GM12878 (cell line): Measurements from ENCODE around the gene PLAGL2. TPM values are rescaled to one million over a fixed set of nuclear protein-coding genes. Genes with fewer than 3 reads are reported as not detected.

ENCODE experiments used
- ATAC-seq: fragments of 200-7000 bp; cut with Tn5 transposase; 3 replicates; pipeline ENCODE4 v1.9.1; 2020; ENCODE audit warnings: mild to moderate bottlenecking, moderate library complexity
- BruUV-seq: library from RNA; stranded (reverse); fragments of 400-500 nt; replicated peaks from 2 replicates; lab custom pipeline; 2021; lab: Mats Ljungman, UMichigan
- CTCF ChIA-PET: fragments of 300-600 bp; sonication (Branson Sonifier 250); formaldehyde crosslinking; extraction: SDS; loops from one replicate; lab custom pipeline; 2021; ENCODE audit warnings: inconsistent platforms; lab: Yijun Ruan, JAX
- POLR2A ChIA-PET: fragments of 350-600 bp; formaldehyde crosslinking; extraction: SDS; loops from one replicate; lab custom pipeline; 2021; ENCODE audit warnings: inconsistent platforms; lab: Charles Lee
- RAD21 ChIA-PET: fragments of 300-600 bp; sonication (Branson Sonifier 250); formaldehyde crosslinking; loops from one replicate; lab custom pipeline; 2023; ENCODE audit warnings: antibody characterized with exemption; ENCODE audit not compliant: unreplicated experiment; lab: Charles Lee
- SMC1A ChIA-PET: fragments of 300-600 bp; sonication (Branson Sonifier 250); formaldehyde crosslinking; loops from one replicate; lab custom pipeline; 2023; ENCODE audit not compliant: unreplicated experiment, uncharacterized antibody; lab: Charles Lee
- DNase-seq: peaks from one replicate; pipeline ENCODE4 v3.0.0-alpha.2; 2011; ENCODE audit warnings: low read depth, low spot score
- FAIRE-seq: peaks from 3 replicates; lab custom pipeline; 2011; peaks lifted over from hg19 to GRCh38; lab: Jason Lieb, UNC
- H2AFZ ChIP-seq: 2 replicates; pipeline ENCODE4 v1.6.0; 2011; ENCODE audit warnings: low read depth, low read length, control low read depth; ENCODE audit not compliant: control insufficient read depth
- H3K27ac ChIP-seq: 2 replicates; pipeline ENCODE4 v1.5.1; 2011; ENCODE audit warnings: control low read depth; ENCODE audit not compliant: control insufficient read depth, insufficient read depth
- H3K27me3 ChIP-seq, 2 experiments: replicated peaks in 1 of 2; 2 replicates each; pipeline versions ENCODE4 v1.6.0 to v1.6.1; 2011; ENCODE audit warnings: low read length in 1 of 2; ENCODE audit not compliant: control insufficient read depth in 2 of 2, insufficient read depth in 2 of 2
- H3K36me3 ChIP-seq, 2 experiments: 2 replicates each; pipeline ENCODE4 v1.5.1; 2011; ENCODE audit warnings: low read length in 1 of 2; ENCODE audit not compliant: control insufficient read depth in 2 of 2, insufficient read depth in 2 of 2
- H3K4me1 ChIP-seq: 2 replicates; pipeline ENCODE4 v1.6.1; 2011; ENCODE audit warnings: mild to moderate bottlenecking, low read length, moderate library complexity, mixed read lengths; ENCODE audit not compliant: control insufficient read depth, insufficient read depth
- H3K4me2 ChIP-seq: 2 replicates; pipeline ENCODE4 v1.6.0; 2011; ENCODE audit warnings: control low read depth; ENCODE audit not compliant: control insufficient read depth, insufficient read depth
- H3K4me3 ChIP-seq: fragments of 200-600 bp; sonication (generic); 2 replicates; pipeline ENCODE4 v1.5.1; 2016
- H3K79me2 ChIP-seq: 2 replicates; pipeline ENCODE4 v1.6.0; 2011; ENCODE audit warnings: low read length; ENCODE audit not compliant: control insufficient read depth, insufficient read depth
- H3K9ac ChIP-seq: 2 replicates; pipeline ENCODE4 v1.8.0; 2011; ENCODE audit warnings: low read length, control low read depth, mixed read lengths; ENCODE audit not compliant: control insufficient read depth, insufficient read depth
- H3K9me3 ChIP-seq: replicated peaks from 3 replicates; pipeline ENCODE4 v1.5.1; 2011; ENCODE audit warnings: mild to moderate bottlenecking, low read length; ENCODE audit not compliant: control insufficient read depth, insufficient read depth
- H4K20me1 ChIP-seq: 2 replicates; pipeline ENCODE4 v1.6.0; 2011; ENCODE audit not compliant: control insufficient read depth, insufficient read depth
- ASH2L ChIP-seq: fragments of 300-600, 200-600 bp; sonication (generic); IDR thresholded peaks from 2 replicates; pipeline ENCODE4 v1.6.1; 2017; ENCODE audit warnings: low read depth, mild to moderate bottlenecking, borderline replicate concordance
- CEBPB ChIP-seq, 2 experiments: fragments of 150-350 bp in 1 of 2; IDR thresholded peaks; 2 replicates each; pipeline ENCODE4 v1.6.1; 2012 to 2014; ENCODE audit warnings: low read depth in 2 of 2, low read length in 2 of 2, borderline replicate concordance in 1 of 2, inconsistent platforms in 1 of 2
- FOXM1 ChIP-seq: IDR thresholded peaks from 2 replicates; pipeline ENCODE4 v1.6.1; 2012; ENCODE audit warnings: low read depth, mild to moderate bottlenecking, inconsistent platforms, low read length, moderate library complexity
- MLLT1 ChIP-seq: fragments of 450-650 bp; IDR thresholded peaks from 2 replicates; pipeline ENCODE4 v1.6.1; 2016; ENCODE audit warnings: mild to moderate bottlenecking
- PAX5 ChIP-seq: IDR thresholded peaks from 2 replicates; pipeline ENCODE4 v1.6.1; 2011; ENCODE audit warnings: low read depth, low read length, borderline replicate concordance
- PAX8 ChIP-seq: fragments of 450-650 bp; IDR thresholded peaks from 2 replicates; pipeline ENCODE4 v1.6.1; 2017; ENCODE audit warnings: mild to moderate bottlenecking, moderate library complexity
- WRNIP1 ChIP-seq: IDR thresholded peaks from 2 replicates; pipeline ENCODE4 v1.6.1; 2011; ENCODE audit warnings: low read depth, low read length, improper control_type of control experiment, borderline replicate concordance
- ZBTB4 ChIP-seq: fragments of 450-650 bp; formaldehyde crosslinking; IDR thresholded peaks from 2 replicates; pipeline ENCODE4 v1.4.0; 2022; ENCODE audit warnings: mild to moderate bottlenecking, moderate library complexity
- ZNF207 ChIP-seq: fragments of 450-650 bp; IDR thresholded peaks from 2 replicates; pipeline ENCODE4 v1.6.1; 2014; ENCODE audit warnings: antibody characterized with exemption, mild to moderate bottlenecking, borderline replicate concordance
- ZNF592 ChIP-seq: fragments of 450-650 bp; IDR thresholded peaks from 2 replicates; pipeline ENCODE4 v1.6.1; 2017; ENCODE audit warnings: mild to moderate bottlenecking, moderate library complexity
- WGBS: methylation state at CpG from one replicate; pipeline ENCODE4 v1.1.6; 2016; ENCODE audit warnings: low lambda C conversion rate; ENCODE audit not compliant: insufficient replicate concordance, insufficient coverage; ENCODE audit errors: missing lambda C conversion rate; 5-methylcytosine and 5-hydroxymethylcytosine counted together
- in situ Hi-C: fragments of 300-500 bp; cut with MboI; formaldehyde crosslinking; loops from 9 replicates; pipeline ENCODE4 v1.14.3; 2018; ENCODE audit warnings: mixed read lengths
- intact Hi-C: fragments of 100-400 bp; cut with micrococcal nuclease; formaldehyde crosslinking; loops from one replicate; pipeline ENCODE4 v1.14.2; 2022; ENCODE audit not compliant: unreplicated experiment
- polyA plus RNA-seq, 11 experiments: library from polyadenylated mRNA; depleted of rRNA in 4 of 11; unstranded in 6 of 11; stranded (reverse) in 5 of 11; fragments of >200 nt; fragmentation: Nextera tagmentation in 4 of 11; fragmentation: Illumina TruSeq in 1 of 11; extraction: Ambion mirVana in 4 of 11; extraction: Trizol in 1 of 11; gene quantifications; 1 replicate in 1 of 11; 2 replicates in 10 of 11; pipeline versions ENCODE4 v1.2.1 to v1.2.3, GENCODE V29; 2011 to 2016; ENCODE audit warnings: inconsistent platforms in 2 of 11, missing spikeins in 2 of 11, low read depth in 1 of 11
- total RNA-seq, 4 experiments: library from RNA; depleted of rRNA in 3 of 4; stranded (reverse); fragments of >200 nt in 3 of 4; fragmentation: Illumina TruSeq in 1 of 4; extraction: Trizol in 1 of 4; gene quantifications; 2 replicates each; pipeline versions ENCODE4 v1.2.1 to v1.2.3, GENCODE V29; 2013 to 2021

PLAGL2 gene
- total and polyA plus RNA-seq, 10 of the 15 experiments (the other 5 are each of a cell fraction or from before 2014, with no cell fraction given), result 4.4 to 32.3 (median 13.3) TPM

- ATAC-seq (no peak), DNase-seq (no peak), FAIRE-seq (no peak)
- ChIA-PET POLR2A (interaction anchor here (0.6 kb wide), 1 partner anchor 225 kb away, joined by 4 read pairs; no protein-coding TSS in a partner anchor), RAD21 (no interaction called here), CTCF (no interaction called here), SMC1A (interaction anchor here (1.4 kb wide), 1 partner anchor 44 kb away, joined by 3 read pairs; the partner anchor contains the start of gene TM9SF4)
- H3K9ac ChIP-seq, result no peak overlapping the region
- in situ Hi-C loops (no loop called here), intact Hi-C loops (no loop called here)
- H2AFZ ChIP-seq, result no peak overlapping the region
- 98% methylated on average over 5 of the region's 5 CpGs for WGBS
- H4K20me1 ChIP-seq, result no peaks in the 10 kb centered on the region
- H3K4me3 ChIP-seq, result no peak overlapping the region
- H3K4me2 ChIP-seq, result no peak overlapping the region
- no TSS peak for BruUV-seq
- no peak for TF ChIP-seq FOXM1
- no peak for TF ChIP-seq ASH2L
- no peak for TF ChIP-seq MLLT1
- TF ChIP-seq WRNIP1, result no peak
- no peak for TF ChIP-seq ZBTB4 (CRISPR knock-in tag)
- no peak for TF ChIP-seq ZNF592
- no peak for TF ChIP-seq CEBPB (IDR thresholded peaks at IDR 0.05; ENCODE audit: borderline replicate concordance in 1 of 2, low read depth in 2 of 2, low read length in 2 of 2)
- no peak for TF ChIP-seq PAX5
- TF ChIP-seq PAX8, result no peak
- TF ChIP-seq ZNF207, result no peak
- no peaks in the 10 kb centered on the region for H3K79me2 ChIP-seq
- H3K27me3 ChIP-seq, result no peaks in the 10 kb centered on the region
- peaks cover 10% of the 10 kb centered on the region for H3K4me1 ChIP-seq
- H3K9me3 ChIP-seq, result no peaks in the 10 kb centered on the region
- H3K36me3 ChIP-seq, result peaks cover 20 to 22% of the 10 kb centered on the region in 2 experiments
- no peak overlapping the region for H3K27ac ChIP-seq
Observed at GRCh38 chr20:32153771-32154170, 53.8 kb downstream of the PLAGL2 start.
